ENCODE data around the gene DOCK2.

- TF ChIP-seq POLR2AphosphoS5 (IDR thresholded peaks at IDR 0.05; ENCODE audit: low read depth, low read length), result no peak
- TF ChIP-seq SIN3A (IDR thresholded peaks at IDR 0.05; ENCODE audit: borderline replicate concordance, insufficient read depth, low read length), result no peak
- TF ChIP-seq TAF1 (IDR thresholded peaks at IDR 0.05; ENCODE audit: borderline replicate concordance, insufficient read depth, low read length), result no peak
Measured at GRCh38 chr5:169641253-169641652, 4.2 kb downstream of the DOCK2 start.
